Suppressor macrophage treated with lipopolysaccharide for 4 hours (primary cell): ENCODE data around the gene ITPR2.
"Not testable (repeated sequence)": the region's sequence is repeated elsewhere in the genome, so short reads cannot be mapped to it uniquely, and the experiment has no call there.

Experiments used
- DNase-seq: peaks from one replicate; pipeline ENCODE4 v3.0.0-alpha.2; 2020

Gene ITPR2

DNA sequence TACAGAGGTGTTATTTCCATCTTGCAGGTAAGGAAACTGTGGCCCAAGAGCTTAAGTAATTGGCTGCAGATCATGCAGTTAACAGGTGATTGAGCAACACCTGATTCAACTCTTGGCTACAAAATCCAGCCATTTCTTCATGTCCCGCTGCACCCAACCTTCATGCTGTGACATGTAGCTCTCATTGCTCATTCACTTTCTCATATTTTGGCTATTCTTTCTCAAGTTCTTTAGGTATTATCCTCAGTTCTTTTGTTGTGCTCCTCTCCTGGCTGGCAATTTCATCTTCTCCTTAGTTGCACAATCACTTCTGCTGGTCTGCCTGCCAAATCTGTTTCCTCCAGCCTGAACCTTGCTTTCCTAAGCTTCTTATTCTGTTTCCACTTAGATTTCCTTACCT, 336.8 kb downstream of the ITPR2 start:
- DNase-seq, result no peak

DNA sequence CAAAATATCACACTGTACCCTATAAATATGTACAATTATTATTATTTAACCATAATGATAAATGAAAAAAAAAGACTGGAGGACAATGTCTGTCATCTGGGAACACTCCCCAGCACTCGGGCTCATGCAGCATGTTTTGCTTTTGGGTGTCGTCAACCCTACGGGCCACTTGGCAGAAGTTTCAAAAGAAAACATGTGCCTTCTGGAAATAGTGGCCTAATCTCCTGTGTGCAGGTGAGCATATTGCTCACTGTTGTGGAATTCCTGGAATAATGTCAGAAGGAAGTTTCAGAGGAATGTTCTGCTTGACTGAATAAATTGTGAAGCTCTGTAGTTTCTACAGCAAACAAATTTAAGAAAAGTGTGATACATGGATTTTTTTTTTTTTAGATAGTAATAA, 339.3 kb downstream of the ITPR2 start:
- no peak for DNase-seq

DNA sequence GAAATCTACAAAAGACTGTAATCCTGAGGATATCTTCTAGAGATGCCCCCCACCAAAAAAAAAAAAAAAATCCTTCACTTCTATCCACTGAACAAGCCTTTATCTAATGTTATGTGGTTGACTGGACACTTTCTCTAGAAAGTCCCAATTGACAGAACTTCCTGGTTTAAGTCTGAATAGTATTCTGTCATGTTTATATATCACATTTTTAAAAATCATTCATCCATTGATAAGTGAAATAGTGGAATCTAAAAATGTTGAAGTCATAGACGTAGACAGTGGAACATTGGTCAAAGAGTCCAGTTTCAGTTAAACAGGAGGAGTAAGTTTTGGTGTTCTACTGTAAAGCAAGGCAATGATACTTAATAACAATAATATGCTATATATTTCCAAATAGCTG, 340.6 kb downstream of the ITPR2 start:
- DNase-seq, result no peak

DNA sequence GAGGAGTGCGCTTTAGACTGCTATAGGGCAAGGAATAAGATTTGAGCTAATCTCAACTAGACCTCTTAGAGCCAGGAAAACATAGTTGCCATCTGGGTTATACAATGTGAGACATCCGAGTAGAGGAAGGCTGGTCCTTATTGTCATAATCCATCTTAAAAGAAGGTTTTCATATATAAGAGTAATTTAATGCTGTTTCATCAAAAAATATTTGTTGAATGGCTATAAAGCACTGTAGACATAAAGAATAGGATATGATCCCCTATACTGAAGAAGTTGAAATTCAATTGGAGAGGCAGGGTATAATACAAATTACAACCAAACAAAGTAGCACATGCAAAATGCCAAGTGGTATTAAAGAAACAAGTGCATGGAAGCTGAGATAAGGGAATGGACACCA, 343.1 kb downstream of the ITPR2 start:
- DNase-seq, result no peak

DNA sequence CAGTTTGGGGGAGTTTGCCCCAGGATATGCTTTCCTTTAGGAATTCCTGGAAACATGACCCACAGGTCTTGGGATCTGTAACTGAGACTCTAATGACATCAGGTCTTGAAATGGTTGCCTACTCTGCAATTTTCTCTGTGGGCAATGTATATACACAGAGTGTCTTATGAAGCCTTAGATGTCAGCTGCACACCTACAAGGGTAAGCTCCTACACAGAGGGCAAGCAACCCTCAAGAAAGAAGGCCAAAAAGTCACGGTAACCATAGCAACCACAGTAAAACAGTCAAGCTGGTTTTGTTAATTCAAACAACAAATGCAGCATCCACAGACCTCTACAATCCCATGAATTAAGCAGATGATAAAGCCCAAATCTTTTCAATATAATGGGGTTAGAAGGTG, 344.6 kb downstream of the ITPR2 start:
- DNase-seq, result no peak

DNA sequence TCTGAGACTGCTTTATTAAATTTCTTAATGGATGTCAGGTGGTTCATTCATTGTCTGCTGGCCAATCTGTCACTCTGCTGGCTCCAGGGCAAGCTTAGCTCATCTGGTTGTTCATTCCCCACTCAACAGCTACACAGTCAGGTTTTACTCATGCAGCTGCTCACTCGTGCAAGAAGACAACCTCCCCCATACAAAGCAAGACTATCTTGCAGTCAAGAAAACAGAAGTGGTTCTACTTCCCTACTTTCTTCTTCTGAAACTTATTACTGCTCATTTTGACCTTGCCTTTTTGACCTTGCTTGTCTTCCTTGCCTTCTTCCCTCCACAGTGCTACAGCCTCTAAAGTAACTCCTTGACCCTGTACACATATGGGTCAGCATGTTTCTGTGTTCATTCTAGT, 359.7 kb downstream of the ITPR2 start:
- DNase-seq, result peak; percentile 88

DNA sequence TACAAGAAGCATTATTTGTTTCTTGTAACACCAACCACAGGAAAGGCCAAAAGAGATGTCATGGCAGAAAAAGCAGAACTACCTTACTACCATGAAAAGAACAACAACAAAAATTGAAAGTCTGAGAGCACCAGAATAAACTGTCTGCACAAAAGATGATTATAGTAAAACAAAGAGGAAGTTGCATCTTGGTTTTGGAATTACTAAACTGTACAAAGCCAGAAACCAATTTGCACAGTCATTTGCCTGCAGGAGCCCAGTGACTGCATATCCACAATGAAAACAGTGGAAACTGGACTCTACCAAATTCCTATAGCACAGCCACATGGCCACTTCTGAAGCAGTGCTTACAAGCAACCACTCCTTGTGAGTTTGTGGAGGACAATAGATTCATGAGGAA, 361.4 kb downstream of the ITPR2 start:
- DNase-seq, result peak; percentile 94

DNA sequence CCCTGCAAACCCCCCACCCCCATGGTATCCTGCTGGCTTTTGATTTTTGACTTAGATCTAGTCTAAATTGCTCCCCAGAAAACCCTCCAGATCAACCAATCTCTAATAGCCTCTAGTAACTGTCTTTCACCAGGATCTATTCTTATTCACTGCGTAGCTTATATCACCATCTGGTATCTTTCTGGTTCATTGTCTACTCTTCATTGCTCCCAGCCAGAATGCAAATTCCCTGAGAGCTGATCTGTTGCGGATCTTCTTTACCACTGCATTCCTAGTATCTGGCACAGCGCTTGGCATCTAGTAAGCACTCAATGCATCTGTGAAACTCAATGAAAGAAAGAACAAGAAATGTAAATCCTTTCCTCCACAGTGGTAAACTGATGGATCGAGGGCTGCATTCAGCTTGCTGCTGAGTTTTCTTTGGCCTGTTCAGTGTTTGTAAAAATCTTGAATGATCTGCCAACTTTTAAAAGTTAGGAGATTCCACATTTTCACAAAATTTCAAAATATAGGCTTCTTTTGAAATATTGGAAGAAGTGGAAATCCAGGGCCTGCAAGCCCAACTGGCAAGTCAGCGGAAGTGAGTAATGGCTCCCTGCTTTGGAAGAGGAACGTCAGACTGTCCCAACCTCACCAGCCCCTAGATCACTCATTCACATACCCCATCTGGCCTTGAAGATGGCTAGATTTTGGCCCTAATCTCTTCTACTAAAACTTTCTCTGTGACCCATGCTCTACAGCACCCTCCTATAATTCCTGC, 363.4 kb downstream of the ITPR2 start:
- DNase-seq, result peak; percentile 69

DNA sequence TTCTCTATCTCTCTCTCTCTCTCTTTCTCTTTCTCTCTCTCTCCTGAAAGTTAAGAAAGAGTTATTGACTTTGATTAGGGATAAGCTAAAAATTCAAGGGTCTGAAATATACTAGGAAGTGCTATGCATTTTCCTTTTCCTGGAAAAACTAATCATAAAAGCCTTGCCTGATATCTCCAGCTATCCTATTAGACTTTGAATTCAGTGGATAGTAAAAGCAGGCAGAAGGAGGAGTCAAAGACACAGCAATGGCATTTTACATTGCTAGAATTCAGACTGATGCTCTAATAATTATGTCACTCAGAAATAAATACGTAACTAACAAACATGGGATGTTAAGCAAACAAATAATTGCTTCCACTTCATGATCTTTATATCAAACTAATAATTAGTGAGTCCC, 365.6 kb downstream of the ITPR2 start:
- no peak for DNase-seq

DNA sequence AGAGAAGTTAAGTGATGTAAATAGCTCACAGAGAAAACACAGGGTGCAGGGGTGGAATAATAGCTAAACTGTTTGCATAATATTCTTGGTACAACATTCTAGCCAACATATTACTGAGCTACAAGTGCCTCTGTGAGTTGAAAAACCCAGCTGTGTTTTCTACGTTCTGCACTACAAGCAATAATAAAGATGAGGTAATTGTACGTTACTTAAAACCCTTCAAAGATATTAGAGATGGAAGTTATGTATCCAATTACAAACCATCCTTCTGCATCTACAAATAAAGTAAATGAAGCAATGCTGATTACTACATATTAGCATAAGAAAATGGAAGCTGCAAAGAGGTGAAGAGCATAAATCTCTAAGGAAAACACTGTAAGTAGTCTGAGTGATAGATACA, 366.3 kb downstream of the ITPR2 start:
- DNase-seq, result no peak

DNA sequence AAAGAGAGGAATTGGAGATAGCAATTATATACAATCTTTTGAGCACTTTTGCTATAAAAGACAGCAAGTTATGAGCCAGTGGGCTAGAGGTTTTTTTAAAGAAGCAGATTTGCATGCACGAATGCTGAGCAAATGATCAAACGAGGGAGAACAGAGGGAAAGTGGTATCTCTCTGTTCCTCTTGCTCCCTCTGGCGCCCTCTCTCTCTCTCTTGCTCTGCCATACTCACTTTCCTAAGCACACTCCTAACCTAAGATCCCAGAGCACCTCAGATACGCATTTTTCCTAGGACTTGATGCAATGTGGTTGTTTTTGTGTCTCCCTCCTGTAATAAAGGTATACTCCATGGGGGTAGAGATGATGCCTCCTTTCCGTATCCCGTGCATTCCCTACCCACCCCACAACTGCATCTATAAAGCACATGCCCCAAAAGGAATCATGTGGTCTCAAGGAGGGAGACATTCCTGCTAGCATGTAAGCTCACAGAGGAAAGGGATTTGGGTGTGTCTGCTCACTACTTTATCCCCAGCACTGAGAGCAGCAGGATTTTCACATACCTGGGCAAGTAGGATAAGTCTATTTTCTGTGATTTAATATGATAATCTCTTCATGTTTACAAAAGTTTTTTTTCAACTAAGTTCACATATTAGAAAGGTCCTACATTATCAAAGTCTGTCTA, 367.4 kb downstream of the ITPR2 start:
- DNase-seq, result no peak

DNA sequence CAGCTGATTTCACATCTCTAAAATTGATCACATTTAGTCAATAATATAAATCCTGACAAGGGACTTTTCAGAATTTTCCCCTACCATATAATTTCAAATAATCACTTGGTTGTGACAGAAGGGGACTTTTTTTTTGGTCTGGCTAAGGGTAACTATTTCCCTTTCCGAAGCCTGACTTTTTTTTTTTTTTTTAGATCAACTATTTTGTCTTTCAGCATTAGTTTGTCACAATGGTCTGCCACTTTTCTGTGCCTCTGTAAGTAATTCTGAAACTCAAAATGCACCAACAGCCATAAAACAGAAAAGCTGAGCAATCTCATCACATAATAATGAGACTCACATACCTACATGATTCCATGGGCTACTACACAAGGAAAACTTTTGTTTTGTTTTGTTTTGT, 371.2 kb downstream of the ITPR2 start:
- peak; percentile 24 for DNase-seq

DNA sequence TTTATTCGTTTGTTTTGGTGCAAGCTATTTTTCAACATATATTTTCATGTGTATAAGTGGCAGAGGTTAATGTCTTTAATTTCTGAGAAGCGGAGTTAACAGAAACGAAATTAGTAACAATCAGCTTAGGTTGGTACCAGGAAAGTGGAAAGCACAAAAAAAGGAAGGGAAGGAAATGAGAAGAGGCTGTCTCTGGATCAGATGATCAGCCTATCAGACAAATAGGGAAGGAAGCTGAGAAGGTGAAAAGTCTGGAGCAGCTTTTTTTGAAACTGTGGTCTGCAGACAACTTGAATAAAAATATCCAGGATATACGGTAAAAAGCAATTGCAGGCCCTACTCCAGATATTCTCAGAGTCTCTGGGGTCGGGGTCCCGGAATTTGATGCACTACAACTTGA, 372.6 kb downstream of the ITPR2 start:
- peak; percentile 14 for DNase-seq

DNA sequence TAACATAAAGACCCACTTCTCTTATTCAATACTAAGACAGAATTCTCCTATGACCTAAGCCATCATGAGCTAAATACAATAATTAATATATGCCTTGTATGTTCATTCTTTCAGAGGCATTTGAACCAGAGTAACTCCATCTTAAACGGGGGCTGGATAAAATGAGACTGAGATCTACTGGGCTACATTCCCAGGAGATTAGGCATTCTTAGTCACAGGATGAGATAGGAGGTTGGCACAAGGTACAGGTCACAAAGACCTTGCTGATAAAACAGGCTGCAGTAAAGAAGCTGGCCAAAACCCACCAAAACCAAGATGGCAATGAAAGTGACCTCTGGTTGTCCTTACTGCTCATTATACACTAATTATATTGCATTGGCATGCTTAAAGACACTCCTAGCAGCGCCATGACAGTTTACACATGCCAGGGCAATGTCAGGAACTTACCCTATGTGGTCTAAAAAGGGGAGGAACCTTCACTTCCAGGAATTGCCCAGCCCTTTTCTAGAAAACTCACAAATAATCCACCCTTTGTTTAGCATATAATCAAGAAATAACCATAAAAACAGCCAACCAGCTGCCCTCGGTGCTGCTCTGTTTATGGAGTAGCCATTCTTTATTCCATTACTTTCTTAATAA, 376.9 kb downstream of the ITPR2 start:
- no peak for DNase-seq

DNA sequence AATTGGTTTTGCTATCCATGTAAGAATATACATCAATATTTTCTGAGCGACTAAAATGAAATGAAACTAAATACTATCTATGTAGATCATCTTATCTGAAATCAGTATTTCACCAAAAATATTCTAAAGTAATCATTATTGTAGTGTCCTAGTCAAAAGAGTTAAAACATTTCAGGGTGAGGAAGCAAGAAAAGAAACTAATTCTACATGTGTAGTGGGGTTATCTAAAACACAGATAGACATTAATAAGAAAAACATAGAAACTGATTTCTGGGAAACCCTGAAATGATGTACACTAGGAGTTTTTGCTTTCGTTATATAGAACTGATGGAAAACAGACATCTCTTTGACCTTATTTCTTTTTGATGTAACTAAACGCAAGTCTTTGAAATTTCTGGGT, 379.7 kb downstream of the ITPR2 start:
- DNase-seq, result no peak

DNA sequence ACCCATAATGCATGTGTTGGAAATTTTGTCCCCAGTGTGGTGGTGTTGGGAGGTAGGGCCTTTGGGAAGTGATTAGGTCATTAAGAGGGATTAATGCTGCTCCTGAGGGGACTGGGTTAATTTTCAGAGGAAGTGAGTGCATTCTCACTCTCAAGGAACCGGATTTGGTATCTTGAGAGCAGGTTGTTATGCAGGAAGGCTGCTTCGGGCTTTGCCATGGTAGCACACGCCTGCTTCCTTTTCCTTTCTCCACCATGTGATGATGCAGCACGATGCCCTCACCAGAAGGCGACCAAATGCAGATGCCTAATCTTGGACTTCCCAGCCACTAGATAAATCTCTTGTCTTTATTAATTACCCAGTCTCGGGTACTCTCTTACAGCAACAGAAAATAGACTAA, 380.5 kb downstream of the ITPR2 start:
- DNase-seq, result peak; percentile 10

DNA sequence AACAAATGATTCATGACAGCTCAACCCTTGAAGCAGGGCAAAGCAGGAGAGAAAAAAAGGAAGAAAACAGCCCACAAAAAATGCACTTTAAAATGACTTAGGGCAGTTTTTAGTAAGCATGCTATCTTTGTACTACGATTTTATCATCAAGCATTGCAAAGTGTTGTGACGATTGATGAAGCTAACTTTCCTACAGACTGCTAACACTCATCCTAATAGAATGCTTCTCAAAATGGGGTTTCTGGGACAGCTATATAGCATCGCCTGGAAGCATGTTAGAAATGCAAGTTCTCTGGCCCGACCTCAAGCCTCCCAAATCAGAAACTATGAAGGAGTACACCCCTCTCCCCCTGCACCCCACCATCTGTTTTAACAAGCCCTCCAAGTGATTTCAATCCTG, 381.2 kb downstream of the ITPR2 start:
- DNase-seq, result no peak

DNA sequence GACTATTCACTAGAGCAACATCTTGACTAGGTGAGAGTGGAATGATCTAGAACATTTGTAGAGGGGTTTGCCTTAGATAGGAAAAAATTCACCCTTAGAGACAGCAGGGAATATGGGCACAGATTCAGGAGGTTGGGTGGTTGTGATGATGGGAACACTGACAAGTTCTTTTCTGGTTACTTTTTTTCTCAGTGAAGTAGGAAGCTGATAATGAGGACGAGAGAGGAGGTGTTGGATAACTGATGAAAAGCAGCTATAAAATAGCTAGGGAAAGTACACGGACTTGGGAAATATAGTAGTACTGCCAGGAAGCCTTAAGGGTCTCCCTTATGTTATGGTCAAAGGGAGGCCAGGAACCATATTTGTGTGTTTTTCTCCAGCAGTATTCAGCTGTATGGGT, 387.1 kb downstream of the ITPR2 start:
- DNase-seq, result no peak

DNA sequence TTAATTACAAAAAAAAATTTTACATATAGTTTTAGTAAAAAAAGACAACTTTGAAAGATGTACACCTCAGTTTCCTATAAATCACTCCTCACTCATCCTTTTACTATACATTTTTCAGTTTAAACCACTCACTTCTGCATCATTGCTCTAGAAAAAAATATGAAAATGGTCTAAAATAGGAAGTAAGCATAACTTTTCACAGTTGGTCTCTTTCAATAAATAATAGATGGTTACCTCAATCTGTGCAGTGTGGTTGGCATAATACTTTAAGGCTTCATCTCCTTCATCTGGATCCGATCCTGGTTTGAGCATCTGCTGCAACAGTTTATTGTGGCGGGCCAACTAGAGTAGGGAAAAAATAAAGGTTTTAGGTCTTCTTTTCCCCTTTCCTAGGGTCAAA, 389.7 kb downstream of the ITPR2 start:
- DNase-seq, result no peak

DNA sequence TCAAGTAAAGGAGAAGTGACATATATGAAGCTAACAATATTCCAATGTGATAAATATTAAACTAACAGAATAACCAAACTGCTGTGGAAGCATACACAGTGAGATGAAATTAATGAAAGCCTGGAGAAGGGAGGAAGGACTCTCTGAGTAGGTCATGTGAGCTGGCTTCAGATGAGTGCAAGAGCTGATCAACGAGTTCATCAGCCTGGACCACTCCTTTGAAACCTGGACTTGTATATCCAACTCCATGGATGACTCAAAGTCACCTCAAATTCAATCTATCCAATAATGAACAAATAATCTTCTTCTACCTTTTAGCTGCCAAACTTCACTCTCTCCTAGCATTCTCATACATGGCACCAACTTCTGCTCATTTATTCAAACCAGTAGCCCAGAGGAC, 391.6 kb downstream of the ITPR2 start:
- no peak for DNase-seq

DNA sequence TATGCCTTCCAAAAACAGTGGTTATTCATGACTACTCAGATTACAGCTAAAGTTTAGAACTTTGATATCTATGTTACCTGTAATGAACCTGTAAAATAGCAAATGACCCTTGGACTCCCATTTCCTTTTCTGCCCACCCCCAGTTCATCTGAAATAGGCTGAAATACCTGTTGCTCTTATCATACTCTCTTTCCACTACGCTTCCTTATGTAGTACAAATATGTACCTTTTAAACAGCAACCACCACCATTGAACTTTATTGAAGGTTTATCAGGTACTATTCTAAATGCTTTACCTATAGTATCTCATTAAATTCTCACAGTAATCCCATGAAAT, 398.0 kb downstream of the ITPR2 start:
- DNase-seq, result no peak

DNA sequence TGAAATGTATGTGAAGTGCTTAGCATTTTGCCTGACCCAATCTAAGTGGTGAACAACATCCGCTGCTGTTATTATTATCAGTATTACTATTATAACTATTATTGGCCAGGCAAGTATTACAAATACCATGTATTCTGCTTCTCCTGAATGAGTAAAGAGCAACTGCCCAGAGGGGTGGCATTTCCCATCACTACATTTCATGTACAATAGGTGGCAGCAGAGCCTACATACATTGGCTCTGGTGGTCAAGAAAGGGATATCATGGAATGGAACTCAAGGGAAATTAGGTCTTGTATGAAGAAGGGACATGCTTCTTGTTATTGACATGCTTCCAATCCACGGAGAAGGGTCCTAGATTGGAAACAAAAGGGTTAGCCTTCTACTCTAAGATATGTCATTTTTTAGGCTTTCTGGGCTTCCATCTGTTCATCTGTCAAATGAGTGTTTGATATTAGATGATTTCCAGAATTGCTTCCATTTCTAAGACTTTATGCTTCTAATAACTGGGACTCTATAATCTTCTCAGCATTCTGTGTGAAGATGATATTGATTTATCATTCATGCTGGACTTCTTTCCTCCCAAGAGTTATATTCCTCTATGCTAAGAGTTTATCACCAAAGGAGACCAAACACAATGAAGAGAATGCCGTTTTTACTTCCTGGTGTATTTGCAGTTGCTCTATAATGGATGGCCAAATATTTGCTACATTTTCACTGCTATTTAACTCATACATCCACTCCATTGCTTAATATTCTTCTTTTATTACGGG, 398.5 kb downstream of the ITPR2 start:
- peak; percentile 74 for DNase-seq

DNA sequence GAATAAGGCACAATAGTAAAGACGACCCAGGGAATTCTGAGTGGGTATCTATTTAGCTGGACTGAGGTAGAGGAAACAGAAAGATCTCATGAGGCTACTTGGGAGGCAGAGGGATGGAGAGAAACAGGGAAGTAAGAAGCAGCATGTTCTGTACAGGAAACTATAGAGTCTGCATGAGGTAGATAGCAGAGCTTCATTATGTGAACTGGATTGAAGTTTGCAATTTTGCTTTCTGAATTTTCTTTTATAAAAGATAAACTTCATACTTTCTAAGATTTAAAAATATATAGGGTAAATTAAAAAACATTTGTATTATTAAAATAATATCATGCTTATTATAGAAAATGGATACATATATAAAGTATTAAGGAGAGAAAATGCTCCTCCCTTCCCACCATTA, 399.3 kb downstream of the ITPR2 start:
- DNase-seq, result not testable (repeated sequence)

DNA sequence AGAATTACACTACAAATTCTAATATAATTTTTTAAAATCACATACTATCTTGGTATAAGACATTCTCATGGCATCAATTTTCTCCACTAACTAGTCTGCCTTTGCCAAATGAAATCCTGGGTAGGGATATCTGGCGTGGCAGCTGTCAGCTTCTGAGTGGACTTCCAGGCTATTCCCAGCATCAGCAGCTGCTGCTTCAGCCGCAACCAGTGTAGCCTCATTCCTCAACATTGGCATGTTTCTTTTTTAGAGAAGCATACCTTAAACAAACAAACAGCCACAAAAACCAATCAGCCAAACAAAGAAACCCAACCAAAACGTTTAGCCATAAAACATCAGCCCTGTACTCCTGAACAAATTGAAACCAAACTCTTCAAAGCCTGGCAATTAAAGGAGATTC, 401.8 kb downstream of the ITPR2 start:
- DNase-seq, result no peak
